GM19452 (cell line): ENCODE results near the gene PRKAR2B.
"Not testable (repeated sequence)": the region's sequence is repeated elsewhere in the genome, so short reads cannot be mapped to it uniquely, and the experiment has no call there.

ENCODE experiments used
- ATAC-seq: cut with Tn5 transposase; IDR thresholded peaks from one replicate; pipeline ENCODE4 v1.9.1; 2021; ENCODE audit not compliant: unreplicated experiment

PRKAR2B gene

DNA sequence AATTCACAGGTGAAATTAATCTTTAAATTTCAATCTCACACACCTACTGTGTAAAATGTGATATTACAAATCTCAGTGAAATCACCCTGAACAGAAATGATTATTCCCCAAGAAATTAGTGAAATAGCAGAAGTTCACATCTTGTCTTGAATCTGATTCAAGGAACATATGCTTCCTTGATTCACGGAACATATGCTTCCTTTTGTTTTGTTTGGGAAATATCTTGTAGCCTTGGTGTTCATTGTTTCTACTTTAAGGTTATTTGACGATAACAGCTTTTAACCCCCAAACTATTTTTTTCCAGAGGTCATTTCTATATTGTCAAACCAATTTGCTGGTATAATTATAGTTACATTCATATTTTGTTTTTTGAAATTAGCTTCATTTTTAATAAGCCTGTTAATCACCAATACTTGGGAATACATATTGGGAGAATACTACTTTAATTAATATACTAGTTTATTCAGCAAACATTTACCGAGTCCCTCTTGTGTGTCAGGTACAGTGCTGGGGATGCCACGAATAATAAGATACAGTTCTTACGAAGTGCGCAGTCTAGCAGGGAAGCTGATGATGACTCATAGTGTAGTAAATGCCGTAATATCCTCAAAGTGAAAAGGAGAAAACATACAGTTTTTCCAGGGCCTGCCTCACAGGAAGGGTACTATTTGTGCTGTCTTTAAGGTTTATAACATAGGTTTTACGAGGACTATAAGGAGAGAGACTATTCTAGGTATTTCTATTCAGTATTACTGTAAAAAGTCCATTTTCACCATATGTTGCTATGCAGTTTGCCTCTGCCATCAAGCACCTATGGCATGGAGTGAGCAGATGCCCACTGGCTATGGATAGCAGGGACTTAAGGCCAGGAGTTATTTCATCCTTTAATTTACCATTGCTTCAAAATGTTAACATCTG lies 32.5 kb downstream of the PRKAR2B start:
- no peak for ATAC-seq

DNA sequence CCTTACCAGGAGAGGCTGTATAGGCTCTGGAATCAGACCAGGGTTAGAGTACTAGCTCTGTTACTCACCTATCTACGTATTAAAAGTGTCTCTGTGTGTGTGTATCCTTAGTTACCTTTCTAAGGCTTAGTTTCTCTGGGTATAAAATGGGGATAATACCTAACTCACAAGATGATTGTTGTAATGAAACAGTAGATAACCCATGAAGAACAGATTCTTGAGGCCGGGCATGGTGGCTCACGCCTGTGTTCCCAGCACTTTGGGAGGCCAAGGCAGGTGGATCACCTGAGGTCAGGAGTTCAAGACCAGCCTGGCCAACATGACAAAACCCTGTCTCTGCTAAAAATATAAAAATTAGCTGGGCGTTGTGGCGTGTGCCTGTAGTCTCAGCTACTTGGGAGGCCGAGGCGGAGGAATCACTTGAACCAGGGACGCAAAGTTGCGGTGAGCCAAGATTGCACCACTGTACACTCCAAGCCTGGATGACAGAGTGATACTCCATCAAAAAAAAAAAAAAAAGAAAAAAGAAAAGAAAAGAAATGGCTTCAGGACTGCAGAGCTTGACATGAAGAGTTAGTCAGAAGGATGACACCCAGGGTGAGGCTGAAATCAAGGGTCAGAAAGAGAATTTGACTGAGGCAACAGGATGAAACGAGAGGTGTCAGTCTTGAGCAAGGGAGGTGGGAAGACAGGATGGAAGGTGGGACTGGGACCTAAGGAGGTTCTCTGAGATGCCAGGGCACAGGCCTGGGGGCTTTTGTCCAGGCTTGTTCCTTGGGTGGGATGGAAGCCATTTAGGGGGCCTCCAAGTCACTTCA lies 33.4 kb downstream of the PRKAR2B start:
- ATAC-seq = no peak

DNA sequence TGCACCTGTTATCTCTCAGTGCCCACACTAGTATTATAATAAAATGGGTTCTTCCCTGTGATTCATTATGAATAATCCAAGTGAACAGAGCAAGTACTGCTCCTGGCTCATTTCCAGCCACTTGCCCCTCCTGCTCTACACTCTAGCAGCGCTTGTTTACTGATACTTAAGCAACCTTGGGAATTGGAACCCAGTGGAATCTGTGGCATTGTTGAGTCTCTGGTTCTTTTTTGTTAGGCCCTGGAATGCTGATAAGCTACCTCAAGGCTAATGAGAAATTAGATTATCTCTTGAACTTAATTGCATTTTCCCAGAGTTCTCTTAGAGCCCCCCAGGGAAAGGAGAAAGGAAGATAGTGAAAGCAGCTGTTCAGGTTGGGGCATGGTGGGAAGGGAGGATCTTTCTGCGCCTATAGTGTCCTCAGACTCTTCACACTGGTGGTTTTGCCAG lies 34.0 kb downstream of the PRKAR2B start:
- no peak for ATAC-seq

DNA sequence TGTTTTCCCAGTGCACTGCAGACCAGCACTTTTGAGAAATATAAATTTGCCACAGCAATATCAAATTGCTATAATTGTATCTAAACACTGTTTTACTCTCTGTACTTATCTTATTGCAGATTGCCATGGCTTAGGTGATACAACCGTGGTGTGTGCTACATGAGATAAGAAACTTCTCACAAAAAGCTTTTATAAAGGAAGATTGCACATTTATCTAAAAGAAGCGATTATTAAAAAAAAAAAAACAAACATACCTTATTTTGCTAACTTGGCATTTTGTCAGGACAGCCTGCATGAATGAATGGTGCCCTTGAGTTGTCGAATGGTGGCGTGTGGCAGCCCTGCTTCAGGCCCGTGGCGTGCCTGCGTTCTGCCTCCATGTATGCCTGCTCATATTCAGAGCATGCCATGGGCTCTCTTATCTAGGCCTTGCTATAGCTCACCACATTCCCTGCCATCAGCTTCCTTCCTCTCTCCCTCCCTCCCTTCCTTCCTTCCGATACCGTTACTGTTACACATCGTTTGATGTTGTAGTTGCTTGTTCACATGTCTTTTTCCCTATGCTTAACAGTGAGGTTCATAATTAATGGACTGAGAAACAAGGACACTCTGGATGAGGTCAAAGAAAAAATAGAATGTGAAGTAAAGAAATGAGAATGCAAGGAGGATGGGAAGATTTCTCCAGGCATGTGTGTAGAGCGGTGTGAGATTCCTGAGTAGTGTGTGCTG lies 34.9 kb downstream of the PRKAR2B start:
- no peak for ATAC-seq

DNA sequence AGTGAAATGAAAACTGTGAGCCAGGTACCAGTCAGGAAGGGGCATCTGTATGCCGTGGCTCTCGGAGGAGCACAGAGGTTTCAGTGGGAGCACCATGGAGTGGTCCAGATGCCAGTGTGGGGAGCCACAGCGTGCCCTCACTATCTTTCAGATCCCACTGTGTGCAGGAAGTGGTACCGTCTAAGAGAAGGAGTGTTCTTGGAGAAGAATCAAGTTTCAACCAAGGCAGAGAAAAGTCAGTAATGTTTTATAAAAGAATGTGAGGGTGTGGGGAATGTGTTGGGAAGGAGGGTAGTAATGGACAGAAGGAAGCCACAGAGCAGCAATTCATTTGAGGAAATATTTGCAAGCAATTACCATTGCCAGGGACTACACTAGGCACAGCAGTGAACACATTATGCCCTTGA lies 35.6 kb downstream of the PRKAR2B start:
- no peak for ATAC-seq

DNA sequence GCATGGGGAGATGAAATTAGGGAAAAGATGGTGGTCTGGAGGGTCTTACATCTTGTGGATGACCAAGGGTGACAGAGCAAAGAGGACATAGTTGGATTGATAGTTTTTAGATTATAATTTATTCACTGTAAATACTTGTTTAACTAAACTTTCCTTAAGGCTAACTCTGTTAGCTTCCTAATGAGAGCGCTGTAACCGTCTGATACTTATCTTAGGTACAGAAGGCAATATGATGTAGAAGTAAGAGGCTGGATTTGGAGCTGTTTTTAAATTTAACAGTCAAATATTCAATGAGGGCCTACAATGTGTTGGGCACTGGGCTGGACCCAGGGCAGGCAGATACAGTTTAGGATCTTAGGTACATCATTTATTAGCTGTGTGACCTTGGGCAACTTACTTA lies 36.0 kb downstream of the PRKAR2B start:
- ATAC-seq = no peak

DNA sequence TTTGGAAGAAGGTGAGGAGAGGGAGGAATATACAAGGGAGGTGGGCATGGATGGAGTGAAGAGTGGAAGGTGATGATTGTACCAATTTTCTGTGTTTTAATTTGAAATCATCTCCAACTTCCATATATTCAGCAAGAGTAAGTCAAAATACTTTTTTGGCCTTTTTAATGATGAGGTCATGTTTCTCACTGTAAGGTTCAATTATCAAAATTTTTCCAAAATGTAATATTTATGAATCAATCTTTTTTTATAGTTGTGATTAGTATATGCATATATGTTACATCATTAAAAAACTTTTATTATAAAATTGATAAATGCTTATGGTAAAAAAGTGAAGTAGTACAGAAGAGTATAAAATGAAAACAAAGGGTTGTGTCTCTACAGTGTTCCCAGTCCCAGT lies 40.7 kb downstream of the PRKAR2B start:
- no peak for ATAC-seq

DNA sequence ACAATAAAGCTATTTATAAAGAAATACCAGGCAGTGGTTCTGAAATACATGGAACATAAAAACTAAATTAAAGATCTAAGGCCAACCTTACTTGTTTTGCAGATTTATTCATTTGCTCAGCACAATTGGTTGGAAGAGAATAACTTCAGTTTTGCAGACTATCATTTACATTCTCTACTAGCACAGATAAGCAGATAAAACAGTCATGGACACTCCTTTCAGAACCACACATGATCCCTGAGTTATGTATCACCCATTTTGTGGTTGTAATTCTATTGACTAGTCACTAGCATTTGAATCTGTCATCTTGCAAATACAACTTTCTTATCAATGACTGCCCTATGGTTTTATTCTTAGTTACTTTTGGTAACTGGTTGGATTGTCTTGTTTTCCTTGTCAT lies 45.1 kb downstream of the PRKAR2B start:
- no peak for ATAC-seq

DNA sequence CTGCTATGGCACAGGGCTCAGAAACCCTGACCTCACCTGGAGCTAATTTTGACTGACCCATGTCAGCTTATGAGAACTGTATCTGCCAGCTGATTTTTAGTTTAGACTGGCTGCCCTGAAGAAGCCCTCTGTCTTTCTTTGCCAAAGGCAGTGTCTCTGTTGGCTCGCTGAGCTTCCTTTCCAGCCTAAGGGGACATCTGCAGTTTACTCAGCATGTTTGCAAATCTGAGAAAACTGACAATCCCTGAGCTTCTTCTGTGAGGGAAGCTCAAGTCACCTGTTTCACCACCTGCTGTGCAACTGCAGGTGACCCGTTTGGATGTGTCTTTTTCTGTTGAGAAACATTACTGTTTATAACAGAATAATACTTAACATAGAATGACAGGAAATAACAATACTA lies 46.0 kb downstream of the PRKAR2B start:
- ATAC-seq = no peak

DNA sequence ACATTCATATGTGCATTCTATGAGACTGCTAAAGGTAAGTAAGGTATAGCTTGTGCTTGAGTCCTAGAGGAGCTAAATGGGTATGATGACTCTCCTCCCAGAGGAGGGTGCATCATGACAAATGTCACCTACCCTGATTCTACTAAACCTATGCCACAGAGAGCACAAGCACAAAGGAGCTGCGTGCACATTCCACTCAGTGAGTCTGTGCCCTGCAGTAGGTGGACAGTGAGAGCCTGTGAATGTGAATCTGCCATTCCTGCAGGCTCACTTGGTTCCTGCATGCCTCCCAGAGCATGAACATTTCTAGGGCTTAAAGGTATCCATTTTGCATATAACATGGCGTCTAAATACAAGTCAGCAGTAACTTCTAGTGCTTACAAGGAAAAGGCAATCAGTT lies 46.8 kb downstream of the PRKAR2B start:
- no peak for ATAC-seq

DNA sequence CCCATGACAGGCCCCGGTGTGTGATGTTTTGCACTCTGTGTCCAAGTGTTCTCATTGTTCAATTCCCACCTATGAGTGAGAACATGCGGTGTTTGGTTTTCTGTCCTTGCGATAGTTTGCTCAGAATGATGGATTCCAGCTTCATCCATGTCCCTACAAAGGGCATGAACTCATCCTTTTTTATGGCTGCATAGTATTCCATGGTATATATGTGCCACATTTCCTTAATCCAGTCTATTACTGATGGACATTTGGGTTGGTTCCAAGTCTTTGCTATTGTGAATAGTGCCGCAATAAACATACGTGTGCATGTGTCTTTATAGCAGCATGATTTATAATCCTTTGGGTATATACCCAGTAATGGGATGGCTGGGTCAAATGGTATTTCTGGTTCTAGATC lies 49.2 kb downstream of the PRKAR2B start:
- not testable (repeated sequence) for ATAC-seq

DNA sequence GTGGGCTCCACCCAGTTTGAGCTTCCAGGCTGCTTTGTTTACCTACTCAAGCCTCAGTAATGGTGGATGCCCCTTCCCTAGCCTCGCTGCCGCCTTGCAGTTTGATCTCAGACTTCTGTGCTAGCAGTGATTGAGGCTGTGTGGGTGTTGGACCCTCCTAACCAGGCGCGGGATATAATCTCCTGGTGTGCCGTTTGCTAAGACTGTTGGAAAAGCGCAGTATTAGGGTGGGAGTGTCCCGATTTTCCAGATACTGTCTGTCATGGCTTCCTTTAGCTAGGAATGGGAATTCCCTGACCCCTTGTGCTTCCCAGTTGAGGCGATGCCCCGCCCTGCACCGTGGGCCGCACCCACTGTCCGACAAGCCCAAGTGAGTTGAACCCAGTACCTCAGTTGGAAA lies 54.6 kb downstream of the PRKAR2B start:
- not testable (repeated sequence) for ATAC-seq

DNA sequence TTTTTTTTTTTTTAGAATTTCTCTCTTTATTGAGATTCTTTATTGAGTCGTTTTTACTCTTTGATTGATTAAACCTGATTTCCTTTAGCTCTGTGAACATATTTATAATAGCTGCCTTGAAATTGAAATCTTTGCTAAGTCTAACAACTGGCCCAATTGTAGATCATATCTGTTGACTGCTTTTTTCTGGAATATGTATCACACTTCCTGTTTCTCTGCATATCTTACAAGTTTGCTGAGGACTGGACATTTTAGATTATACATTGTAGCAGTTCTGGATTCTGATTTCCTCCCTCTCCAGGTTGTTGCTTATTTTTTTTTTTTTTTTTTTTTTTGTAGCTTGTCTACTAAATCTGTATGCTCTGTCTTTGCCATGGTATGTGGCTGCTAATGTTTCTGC lies 56.3 kb downstream of the PRKAR2B start:
- ATAC-seq = no peak

DNA sequence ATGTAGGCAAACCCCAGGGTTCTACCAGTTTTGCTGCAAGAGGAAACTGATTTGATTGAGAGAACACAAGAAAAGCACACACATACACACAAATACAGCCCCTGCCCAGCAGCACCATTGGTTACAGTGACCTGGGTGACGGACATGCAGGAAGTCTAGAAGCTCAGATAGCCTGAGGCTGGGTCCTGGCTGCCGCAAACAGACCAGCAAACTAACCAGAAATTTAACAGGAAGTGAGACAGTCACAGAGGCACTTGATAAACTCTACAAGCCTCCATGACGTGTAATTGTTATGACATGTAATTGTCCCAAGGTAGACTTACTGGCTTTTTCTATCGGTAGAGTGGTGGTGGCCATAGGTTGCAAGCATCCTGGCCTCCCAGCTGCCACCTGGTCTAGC lies 58.9 kb downstream of the PRKAR2B start:
- ATAC-seq = no peak

DNA sequence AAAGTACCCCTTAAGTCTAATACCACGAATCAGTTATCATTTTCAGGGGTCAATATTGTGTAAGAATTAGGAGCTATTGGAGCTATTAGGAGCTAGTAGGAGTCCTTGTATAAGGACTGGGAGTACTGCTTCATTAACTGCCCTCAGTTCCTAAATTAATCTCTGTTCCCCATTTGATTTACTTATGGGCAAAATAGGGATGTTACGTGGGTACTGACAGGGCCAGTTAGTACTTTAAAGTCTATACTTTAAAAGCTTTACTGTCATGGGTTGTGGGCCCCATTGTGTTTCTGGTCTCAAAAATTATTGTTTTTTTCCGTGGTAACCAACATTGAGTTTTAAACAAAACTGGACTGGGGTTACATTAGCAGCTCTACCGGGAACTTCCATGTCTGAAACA lies 60.3 kb downstream of the PRKAR2B start:
- no peak for ATAC-seq

DNA sequence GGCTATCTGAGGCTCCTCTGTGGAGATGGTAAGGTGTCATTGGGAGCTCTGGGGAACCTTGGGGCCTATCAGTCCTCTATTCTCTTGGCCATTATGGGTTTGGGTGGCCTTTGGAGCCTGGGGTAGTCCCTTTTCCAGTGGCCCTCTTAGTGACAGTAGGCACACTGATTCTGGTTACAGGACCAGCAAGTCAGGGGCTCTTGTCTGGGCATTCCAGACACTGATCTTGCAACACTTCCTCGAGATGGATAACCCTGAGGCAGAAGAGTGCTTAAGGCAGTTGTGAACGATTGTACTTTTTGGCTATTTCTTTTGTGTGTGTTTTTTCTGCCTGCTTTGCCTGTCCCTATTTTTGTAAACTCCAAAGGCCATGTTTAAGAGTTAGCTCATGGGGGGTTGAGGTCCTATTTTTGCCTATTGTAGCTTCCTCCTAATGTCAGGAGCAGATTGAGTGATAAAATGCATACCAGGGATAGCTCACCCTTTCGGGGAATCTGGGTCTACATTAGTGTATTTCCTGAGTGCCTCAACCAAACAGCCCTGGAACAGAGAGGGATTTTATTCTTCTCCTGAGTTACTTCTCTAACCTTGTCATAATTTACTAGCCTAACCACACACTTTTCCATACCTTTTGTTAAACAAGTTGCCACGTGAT lies 61.2 kb downstream of the PRKAR2B start:
- ATAC-seq = no peak

DNA sequence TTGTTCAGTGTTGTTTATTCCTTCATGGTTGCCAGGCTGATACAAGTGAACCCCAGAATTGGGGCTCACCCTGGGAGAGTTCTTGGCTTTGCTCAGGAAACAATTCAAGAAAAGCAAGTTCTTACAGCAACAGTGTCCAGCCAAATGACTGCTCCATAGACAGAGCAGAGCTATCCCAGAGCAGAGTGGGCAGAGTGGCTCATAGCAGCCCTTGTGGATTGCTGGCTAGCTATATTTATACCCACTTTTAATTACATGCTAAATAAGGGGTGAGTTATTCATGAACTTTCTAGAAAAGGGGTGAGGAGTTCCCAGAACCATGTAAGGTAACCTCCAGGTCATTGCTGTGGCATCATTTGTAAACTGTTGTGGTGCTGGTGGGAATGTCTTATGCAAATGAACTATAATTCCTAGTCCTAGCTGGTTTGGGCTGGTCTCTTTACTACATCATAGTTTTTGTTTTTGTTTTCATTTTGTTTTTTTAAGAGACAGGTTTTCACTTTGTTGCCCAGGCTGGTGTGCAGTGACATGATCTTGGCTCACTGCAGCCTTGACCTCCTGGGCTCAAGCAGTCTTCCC lies 64.4 kb downstream of the PRKAR2B start:
- ATAC-seq = no peak

DNA sequence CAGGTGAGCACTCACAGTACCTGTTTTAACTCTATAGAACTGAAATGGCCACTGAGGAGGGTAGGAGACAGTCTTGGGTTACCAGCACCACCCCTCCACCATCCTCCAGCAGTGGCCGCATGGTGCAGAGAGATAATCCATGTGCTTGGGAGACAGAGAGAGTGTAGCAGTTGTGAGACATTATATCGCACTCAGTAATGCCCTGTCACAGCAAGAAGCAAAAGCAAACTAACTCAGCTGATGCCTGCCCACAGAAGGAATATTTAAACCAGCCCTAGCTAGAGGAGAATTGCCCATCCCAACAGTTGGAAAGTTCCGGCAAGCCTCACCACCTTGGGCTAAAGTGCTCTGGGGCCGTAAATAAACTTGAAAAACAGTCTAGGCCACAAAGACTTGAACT lies 65.5 kb downstream of the PRKAR2B start:
- no peak for ATAC-seq

DNA sequence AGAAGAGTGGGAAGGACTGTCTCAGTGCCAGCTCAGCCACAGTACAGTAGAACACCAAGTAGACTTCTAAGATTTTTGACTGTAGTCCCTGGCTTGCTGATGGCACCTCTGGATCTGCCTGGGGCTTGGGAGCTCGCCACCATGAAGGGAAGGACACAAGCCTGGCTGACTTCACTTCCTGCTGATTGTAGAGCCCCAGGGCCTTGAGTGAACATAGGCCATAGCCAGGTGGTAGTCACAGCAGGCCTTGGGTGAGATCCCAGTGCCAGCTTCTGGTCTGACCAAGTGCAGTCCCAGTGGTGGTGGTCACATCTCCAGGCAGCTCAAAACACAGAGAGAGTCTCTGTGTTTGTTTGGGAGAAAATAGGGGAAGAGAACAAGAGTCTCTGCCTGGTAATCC lies 66.7 kb downstream of the PRKAR2B start:
- no peak for ATAC-seq

DNA sequence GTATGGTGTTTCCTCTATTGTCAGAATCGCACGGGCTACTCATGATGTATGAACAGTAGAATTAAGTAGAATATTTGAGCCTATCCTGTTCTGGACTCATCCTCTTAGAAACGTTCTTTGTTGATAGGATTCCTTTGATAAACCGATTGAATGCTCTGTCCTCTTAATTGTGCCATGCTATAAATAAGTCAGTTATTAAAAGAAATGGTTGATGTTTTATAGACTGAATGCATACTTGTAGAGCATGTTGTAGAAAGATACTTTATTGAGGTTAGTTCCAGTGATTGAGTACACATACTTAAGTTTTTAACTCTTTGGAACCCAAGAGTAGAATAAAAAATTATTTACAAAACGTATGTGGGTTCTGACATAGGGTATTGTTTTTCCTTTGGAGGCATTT lies 69.4 kb downstream of the PRKAR2B start:
- ATAC-seq = no peak

DNA sequence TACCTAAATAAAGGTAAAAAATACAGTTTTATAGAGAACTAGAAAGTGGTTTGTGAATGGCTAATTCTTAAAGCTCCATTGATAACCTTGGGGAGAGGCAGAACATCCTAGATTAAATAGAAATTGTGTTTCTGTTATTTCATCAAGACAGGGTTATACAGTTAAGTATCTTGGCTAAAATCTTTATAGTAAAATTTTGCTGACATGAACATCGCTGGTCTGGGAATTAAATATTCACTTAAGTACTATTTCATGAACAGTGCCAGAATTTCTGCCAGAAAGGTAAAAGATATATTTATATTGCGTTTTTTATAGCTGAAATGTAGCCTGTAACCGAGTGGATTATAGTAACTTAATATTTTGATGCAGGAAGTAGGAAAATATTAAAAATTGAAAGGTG lies 70.6 kb downstream of the PRKAR2B start:
- no peak for ATAC-seq
